T1000 (cell line): ENCODE data around the gene MCM3.

Source experiments
- DNase-seq: peaks from one replicate; lab custom pipeline; 2025; ENCODE audit warnings: mixed read lengths; lab: John Stamatoyannopoulos, UW

MCM3 gene

GRCh38 chr6:52249078-52249477 lies 35.5 kb downstream of the MCM3 start:
- DNase-seq = no peak

- no peak for DNase-seq
Measured at GRCh38 chr6:52245425-52245824, 39.1 kb downstream of the MCM3 start.

GRCh38 chr6:52244400-52244799 lies 40.1 kb downstream of the MCM3 start, which contains the start of gene IL17F:
IL17F (minus strand) TSS chr6:52244500; CDS start chr6:52244429, 71 bp downstream.
- DNase-seq = no peak

- peak; percentile 28 for DNase-seq
Measured at GRCh38 chr6:52243282-52243893, 41.2 kb downstream of the MCM3 start.

GRCh38 chr6:52241819-52242218 lies 42.7 kb downstream of the MCM3 start:
- DNase-seq = no peak

- peak; percentile 50 for DNase-seq
Measured at GRCh38 chr6:52233975-52234823, 50.3 kb downstream of the MCM3 start.

GRCh38 chr6:52233005-52233404 lies 51.5 kb downstream of the MCM3 start:
- no peak for DNase-seq

GRCh38 chr6:52231406-52232127 lies 53.0 kb downstream of the MCM3 start:
- DNase-seq = no peak

- no peak for DNase-seq
Measured at GRCh38 chr6:52230685-52231084, 53.9 kb downstream of the MCM3 start.

GRCh38 chr6:52227495-52227894 lies 57.0 kb downstream of the MCM3 start:
- DNase-seq = no peak

GRCh38 chr6:52221302-52221701 lies 63.2 kb downstream of the MCM3 start:
- peak; percentile 5 for DNase-seq

- DNase-seq = no peak
Measured at GRCh38 chr6:52217761-52218160, 66.8 kb downstream of the MCM3 start.

- DNase-seq = no peak
Measured at GRCh38 chr6:52216932-52217575, 67.5 kb downstream of the MCM3 start.

- DNase-seq = no peak
Measured at GRCh38 chr6:52215787-52216186, 68.8 kb downstream of the MCM3 start.
